IPS-18c (cell line): ENCODE measurements around the gene ATP5PD.

Experiments
- H3K4me3 ChIP-seq: 2 replicates; pipeline ENCODE4 v1.7.0; 2013; ENCODE audit warnings: low read depth, mild to moderate bottlenecking, low read length, moderate library complexity; ENCODE audit not compliant: insufficient read depth
- H3K9me3 ChIP-seq: one replicate; pipeline ENCODE4 v1.6.1; 2013; ENCODE audit warnings: mild to moderate bottlenecking, low read length, moderate library complexity; ENCODE audit not compliant: control insufficient read depth, insufficient read depth

Gene ATP5PD

GRCh38 chr17:75046407-75047289 is at the start of gene ATP5PD, which contains the start of gene KCTD2:
ATP5PD (minus strand) TSS chr17:75046969; CDS start chr17:75042650, 4,319 bp downstream.
KCTD2 (plus strand) TSS chr17:75047225; CDS start chr17:75047251, 26 bp downstream.
- Histone ChIP-seq H3K9me3 (no peaks in the 10 kb centered on the region), H3K4me3 (peak within 1 kb of the TSS; percentile 99)

DNA sequence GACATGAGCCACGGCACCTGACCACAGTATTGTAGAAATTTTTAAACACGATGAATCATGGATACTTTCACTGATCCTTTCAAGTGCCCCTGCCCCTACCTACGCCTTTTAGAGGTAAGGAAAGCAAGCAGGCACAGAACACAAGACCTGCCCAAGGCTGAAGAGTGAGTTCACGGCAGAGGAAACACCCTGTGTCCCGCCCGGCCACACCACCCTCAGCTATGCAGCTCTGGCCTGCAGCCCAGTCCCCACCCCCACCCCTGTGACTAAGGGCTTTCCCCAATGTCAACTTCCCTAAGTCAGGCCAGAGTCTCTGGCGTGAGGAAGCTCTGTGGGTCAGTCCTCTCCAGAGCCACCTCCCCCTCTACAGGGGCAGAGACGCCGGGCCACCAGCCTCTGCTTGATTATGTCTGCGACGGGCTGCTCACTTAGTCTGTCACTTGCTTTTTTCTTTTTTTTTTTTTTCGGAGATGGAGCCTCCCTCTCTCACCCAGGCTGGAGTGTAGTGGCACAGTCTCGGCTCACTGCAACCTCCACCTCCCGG is 49.4 kb upstream of the ATP5PD start:
- Histone ChIP-seq H3K4me3 (no peak overlapping the region), H3K9me3 (no peaks in the 10 kb centered on the region)

DNA sequence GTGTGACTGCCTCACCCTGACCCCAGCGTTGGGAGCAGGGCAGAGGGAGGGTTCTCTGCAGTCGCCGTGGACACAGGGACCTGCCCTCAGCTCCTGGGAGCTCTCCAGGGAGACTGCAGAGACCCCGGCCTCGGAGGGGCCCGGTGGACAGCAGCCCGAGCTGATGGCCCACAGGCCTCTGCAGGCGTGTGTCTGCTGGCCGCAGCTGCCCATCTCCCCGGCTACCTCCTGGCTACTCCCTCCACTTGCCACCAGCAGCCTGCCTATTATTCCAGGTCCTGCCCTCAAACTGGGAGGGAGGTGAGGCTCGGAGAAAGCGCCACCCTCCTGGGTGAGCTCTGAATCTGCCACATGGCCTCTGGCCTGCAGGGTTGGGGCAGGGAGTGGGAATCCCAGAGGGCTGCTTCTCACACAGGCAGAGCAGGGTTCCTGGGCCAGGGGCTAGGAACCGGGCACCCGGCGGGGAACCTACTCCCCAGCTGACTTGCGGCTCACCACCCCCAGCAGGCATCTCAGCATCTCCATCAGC is 48.2 kb upstream of the ATP5PD start:
- Histone ChIP-seq H3K4me3 (no peak overlapping the region), H3K9me3 (no peaks in the 10 kb centered on the region)

- no peaks in the 10 kb centered on the region for H3K9me3 ChIP-seq
- H3K4me3 ChIP-seq: no peak overlapping the region
Observed at GRCh38 chr17:75093548-75094158, 46.9 kb upstream of the ATP5PD start.

- Histone ChIP-seq H3K4me3 (no peak overlapping the region; the same call in 1 of the 2 replicates), H3K9me3 (no peaks in the 10 kb centered on the region)
Observed at GRCh38 chr17:75091855-75092327, 45.1 kb upstream of the ATP5PD start.

DNA sequence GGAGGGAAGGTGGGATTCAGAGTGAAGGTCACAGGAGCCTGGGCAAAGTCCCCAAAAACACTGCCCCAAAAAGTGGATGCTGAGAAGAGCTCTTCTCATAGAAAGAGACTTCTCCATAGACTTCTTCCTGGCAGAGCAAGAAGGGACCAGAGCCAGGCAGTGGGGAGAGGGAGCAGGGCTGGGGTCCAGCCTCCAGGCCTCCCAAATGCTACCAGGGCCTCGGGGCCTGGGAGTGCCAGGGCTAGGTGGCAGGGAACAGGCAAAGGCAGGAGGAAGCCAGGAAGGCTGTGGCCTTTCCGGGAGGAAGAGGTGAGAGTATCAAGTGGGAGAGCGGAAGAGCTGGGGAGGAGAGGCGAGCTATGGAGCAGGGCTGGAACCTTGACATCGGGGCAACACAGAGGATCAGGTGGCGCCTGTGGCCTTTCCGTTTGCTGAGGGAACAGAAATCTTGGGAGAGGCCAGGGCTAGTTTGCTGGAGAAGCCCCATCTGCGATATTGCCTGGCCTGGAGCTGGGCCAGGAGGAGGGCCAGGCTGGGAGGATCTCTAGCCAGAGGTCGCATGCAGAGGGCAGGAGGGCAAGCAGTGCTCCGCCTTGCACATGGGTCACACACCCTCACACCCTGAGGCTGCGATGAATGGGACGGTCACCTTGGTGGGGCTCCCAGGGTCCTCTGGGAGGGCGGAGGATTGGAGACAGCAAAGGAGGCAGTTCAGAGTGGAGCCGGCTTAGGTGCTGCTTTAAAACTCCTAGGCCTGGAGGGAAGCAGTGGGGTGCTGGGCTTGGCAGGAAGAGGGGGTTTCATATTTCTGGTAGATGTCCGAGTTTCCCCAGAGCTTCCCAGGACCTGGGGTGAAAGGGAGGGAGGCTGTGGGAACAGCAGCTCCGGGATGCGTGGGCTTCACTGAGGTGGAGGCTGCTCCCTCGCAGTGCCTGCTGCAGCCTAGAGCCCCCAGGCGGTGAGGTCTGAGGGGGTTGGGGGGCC is 44.4 kb upstream of the ATP5PD start:
- H3K4me3 ChIP-seq: peak overlapping the region; percentile 9; the same call in 1 of the 2 replicates
- no peaks in the 10 kb centered on the region for H3K9me3 ChIP-seq

GRCh38 chr17:75088465-75089417 is 42.0 kb upstream of the ATP5PD start:
- Histone ChIP-seq H3K4me3 (peak overlapping the region; percentile 81), H3K9me3 (no peaks in the 10 kb centered on the region)

- Histone ChIP-seq H3K4me3 (peak within 1 kb of the TSS; percentile 81), H3K9me3 (no peaks in the 10 kb centered on the region)
Observed at GRCh38 chr17:75087558-75088453, 41.0 kb upstream of the ATP5PD start, which contains the start of gene SLC16A5. SLC16A5 (plus strand) TSS chr17:75087954; CDS start chr17:75093637, 5,683 bp downstream.

GRCh38 chr17:75087182-75087557 is 40.4 kb upstream of the ATP5PD start:
- Histone ChIP-seq H3K9me3 (no peaks in the 10 kb centered on the region), H3K4me3 (peak overlapping the region; percentile 81)

DNA sequence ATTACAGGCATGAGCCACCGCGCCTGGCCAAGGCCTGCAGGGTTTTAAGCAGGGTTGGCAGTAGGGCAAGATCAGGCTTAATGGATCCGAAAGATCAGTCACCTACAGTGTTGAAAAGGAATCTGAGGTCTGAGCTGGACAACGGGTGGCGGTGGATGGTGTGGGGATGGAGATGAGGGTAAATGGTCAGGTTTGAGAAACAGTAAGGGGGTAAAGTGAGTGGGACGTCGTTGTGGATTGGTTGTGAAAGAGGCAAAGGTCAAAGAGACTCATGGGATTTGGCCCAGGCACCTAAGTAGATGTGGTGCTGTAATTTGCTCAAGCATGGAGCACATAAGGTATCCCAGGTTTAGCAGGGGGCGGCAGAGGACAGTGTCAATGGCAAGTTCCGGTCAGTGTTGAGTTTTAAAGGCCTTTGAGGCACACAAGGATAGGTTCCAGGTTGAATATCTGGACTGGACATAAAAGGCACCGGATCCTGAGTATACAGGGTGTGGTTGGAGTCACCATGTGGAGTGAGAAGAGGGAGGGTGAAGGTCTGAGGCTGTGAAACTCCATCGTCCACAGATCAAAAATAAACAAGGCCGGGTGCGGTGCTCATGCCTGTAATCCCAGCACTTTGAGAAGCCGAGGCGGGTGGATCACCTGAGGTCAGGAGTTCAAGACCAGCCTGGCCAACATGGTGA is 39.9 kb upstream of the ATP5PD start:
- Histone ChIP-seq H3K9me3 (no peaks in the 10 kb centered on the region), H3K4me3 (no peak overlapping the region)

DNA sequence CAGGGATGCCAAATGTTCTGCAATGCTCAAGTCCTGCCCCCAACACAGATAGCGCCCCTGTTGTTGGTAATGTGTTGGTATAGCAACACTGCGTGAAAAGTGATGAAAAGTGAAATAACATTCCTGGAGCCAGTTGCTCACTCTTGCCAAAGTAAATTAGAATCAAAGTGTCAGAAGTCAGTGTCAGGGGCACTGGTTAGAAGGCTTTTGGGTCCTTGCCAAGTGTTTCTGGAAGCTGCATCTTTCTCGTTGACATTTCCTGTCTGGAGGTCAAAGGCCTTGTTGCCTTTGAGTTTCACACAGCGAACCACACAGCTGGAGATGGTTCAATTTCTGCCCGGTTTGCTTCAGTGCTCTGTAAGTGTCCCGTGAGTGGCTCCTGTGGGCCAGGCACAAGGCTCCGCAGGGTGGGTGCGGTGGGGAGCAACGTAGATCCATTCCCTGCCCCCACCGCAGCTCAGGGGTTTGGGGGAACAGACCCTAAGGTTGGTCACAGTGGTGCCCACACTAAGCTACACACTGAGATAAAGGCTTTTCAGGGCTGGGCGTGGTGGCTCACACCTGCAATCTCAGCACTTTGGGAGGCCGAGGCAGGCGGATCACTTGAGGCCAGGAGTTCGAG is 37.4 kb upstream of the ATP5PD start:
- no peaks in the 10 kb centered on the region for H3K9me3 ChIP-seq
- no peak overlapping the region for H3K4me3 ChIP-seq

DNA sequence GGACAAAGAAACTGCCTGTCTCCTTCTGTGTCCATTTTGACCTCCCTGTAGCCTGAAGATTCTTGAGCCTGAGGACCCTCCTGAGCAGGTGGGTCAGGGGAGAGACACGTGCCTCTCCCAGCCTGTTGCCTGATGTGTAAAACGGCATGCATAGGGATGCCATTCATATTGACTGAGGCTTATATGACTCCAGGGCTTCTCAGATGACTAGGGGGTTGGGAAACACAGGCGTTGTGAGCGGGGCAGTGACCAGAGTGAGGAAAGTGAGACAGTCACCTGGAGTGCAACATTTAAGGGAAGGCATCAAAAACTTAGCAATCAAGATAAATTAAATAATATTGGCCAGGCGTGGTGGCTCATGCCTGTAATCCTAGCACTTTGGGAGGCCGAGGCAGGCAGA is 35.9 kb upstream of the ATP5PD start:
- no peaks in the 10 kb centered on the region for H3K9me3 ChIP-seq
- no peak overlapping the region for H3K4me3 ChIP-seq

DNA sequence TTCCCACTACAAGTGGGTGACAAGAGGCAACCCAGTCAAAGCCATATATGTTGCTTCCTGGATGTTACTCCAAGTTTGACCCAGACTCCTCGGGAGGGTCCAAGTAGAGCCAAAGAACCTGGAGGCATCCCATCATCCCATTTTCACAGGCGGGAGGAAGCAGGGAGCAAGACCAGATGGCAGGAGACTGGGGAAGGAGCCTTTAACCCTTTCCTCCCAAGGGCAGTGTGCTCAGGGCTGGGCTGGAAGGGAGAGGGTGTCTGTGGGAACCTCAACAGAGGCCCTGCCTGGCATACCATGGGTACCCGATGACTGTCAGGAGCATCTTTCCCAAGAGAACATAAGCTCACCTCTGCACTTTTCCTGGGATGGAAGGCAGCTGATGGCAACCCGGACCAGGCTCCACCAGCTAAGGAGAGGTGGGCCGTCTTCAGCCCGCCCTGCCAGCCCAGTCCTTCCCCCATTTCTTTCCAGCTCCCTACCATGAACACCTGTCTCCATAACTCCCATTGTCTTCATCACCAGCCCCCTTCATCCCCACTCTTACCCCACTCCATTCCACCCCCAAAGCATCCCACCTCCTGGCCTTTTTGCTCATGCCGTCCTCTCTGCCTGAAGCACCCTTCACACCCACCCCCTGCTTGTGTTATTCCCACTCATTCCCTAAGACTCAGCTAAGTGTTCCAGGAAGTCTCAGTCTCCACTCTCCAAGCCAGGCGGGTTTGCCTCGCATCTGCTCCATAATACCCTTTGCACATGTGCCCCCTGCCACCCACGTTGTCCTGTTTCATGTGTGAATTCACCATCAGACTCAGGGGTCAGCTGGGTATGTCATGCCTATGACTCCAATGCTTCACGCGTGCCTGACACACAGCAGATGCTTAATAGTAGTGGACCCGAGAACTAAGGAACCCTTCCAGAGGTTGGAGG is 35.1 kb upstream of the ATP5PD start:
- no peaks in the 10 kb centered on the region for H3K9me3 ChIP-seq
- H3K4me3 ChIP-seq: no peak overlapping the region
